Activated CD4-positive, CD25-positive, alpha-beta regulatory T cell treated with anti-CD3 and anti-CD28 coated beads, Interleukin-2, amount 50 U/mL, for 16 hours (primary cell): Measurements from ENCODE around the gene MAGI1.
"Not testable (repeated sequence)": the region's sequence is repeated elsewhere in the genome, so short reads cannot be mapped to it uniquely, and the experiment has no call there.

Source experiments
- DNase-seq: peaks from one replicate; pipeline ENCODE4 v3.0.0-alpha.2; 2020; ENCODE audit warnings: low read depth, low spot score

MAGI1 gene

DNA sequence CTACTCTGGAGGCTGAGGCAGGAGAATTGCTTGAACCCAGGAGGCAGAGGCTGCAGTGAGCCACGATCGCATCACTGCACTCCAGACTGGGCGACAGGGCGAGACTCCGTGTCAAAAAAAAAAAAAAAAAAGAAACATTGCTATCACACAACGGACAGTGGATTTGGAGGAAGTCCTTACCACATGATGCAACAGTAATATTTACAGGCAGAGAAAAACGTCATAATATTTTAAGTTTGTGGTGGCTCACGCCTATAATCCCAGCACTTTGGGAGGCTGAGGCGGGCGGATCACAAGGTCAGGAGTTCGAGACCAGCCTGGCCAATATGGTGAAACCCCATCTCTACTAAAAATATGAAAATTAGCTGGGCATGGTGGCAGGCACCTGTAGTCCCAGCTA is 473.0 kb downstream of the MAGI1 start:
- not testable (repeated sequence) for DNase-seq

DNA sequence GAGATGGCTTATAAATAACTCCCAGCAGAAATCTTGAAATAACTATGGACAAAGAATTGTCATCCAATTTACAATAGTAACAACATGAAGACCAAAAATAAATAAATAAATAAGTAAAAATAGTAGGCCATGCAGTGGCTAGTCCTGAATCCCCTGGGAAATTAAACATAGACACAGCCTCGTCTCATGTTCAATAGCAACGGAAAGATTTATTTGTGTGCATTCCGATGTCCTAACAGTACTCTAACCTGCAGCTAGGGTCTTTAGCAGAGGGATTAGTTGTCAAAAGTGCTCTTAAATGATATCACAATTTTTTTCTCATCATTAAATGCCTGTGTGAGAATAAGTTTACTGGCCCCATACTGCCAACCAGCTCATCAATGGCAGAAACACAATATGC is 474.2 kb downstream of the MAGI1 start:
- DNase-seq = no peak

DNA sequence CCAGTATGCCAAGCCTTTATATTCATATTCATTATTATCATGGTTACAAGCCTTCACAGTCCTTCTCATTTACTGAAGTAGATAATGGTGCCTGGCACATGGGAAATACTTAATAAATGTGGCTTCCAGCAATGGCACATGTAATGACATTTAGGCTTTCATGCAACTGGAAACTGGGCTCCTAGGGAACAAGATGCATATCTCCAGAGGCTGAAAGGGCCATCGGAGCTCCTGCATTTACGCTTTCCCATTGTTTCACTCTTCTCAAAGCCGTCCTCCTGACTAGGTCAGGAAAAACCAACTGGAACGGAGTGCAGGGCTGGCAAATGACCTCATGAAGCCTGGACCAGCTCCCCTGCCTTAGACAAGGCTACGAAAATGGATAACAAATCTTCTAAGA is 474.9 kb downstream of the MAGI1 start:
- no peak for DNase-seq

- DNase-seq = no peak
Measured at GRCh38 chr3:65562447-65562846, 476.3 kb downstream of the MAGI1 start.

DNA sequence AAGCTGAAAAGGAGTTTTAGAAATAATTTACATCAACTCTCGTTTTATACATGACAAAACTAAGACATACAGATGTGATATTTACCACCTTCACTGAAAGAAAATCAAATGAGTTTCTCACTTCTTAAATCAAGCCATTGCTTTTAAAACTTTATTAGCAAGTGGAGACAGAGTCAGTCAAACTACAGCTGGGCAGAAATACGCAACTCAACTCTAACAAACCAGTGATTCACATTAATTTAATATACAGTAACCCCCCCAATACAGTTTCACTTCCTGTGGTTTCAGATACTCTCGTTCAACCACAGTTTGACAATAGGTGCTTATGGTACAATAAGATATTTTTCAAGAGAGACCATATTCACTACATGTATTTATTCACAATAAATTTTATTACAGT is 477.1 kb downstream of the MAGI1 start:
- DNase-seq = no peak

- DNase-seq = no peak
Measured at GRCh38 chr3:65560901-65561300, 477.8 kb downstream of the MAGI1 start.

DNA sequence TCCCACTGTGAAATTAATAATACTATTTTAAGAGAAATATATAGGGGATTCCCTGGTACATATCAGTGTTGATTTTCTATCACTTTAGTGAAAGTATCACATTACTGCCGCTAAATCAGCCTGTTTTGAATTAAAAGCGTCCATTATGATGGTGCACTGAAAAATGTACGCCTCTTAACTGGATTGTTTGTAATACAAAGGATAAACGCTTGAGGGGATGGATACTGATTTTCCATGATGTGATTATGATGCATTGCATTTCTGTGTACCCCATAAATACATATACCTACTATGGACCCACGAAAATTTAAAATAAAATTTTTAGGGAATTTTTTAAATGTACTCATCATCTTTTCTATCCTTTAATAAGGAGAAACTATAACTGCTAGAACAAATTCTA is 478.6 kb downstream of the MAGI1 start:
- no peak for DNase-seq

GRCh38 chr3:65559643-65560042 is 479.1 kb downstream of the MAGI1 start:
- no peak for DNase-seq

DNA sequence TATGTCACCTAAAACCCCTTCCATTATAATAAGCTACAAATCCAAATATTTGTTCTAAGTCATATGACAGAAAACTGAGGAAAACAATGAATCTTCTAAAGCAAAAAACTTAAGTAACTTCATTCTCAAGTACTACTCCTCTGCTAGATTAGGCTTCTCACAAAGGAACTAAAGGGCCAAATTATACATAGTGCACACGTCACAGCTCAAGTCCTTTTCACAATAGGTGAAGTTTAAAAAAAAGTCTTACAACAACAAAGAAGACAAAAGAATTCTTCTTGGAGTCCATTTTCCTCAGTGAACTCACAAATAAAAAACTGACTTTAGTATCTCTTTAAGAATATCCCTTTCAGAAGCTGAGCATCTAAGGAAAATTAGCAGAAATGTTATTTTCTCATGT is 479.9 kb downstream of the MAGI1 start:
- no peak for DNase-seq

- no peak for DNase-seq
Measured at GRCh38 chr3:65557899-65558564, 480.7 kb downstream of the MAGI1 start.

GRCh38 chr3:65556934-65557577 is 481.7 kb downstream of the MAGI1 start:
- no peak for DNase-seq

- DNase-seq = no peak
Measured at GRCh38 chr3:65552434-65552833, 486.3 kb downstream of the MAGI1 start.

DNA sequence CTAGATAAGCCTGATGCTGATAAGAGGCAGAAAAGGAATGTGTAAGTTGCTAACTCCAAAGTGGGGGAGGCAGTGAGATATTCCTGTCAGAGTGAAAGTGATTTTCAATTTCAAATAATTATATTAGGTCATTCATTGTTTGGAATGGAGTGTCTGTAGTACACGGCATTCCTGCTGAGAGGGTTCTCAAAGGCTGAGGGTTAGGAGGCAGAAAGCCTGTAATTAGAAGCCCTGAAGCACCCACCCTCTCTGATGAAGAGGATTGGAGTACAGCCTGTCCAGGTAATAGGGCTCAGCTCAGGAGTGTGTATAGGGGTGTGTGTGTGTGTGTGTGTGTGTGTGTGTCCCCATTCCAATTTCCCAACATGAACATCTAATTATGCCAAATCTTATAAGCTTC is 486.8 kb downstream of the MAGI1 start:
- no peak for DNase-seq

- DNase-seq = no peak
Measured at GRCh38 chr3:65550137-65550536, 488.6 kb downstream of the MAGI1 start.

DNA sequence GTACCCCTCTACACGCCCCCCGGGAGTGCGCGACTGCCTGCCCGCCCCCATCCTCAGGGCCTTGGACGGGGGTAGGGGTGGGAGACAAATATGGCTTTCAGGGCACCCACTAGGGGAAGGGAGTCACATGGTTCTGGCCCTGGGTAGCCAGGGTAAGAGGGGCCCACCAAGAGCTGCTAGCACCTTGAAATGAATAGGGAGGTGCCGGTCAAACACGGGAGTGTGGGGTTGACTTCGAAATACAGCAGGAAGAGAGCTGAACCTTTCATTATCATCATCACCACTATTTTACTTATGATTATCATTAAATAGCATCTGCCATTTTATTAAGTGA is 489.1 kb downstream of the MAGI1 start:
- no peak for DNase-seq

- no peak for DNase-seq
Measured at GRCh38 chr3:65548848-65549625, 489.7 kb downstream of the MAGI1 start.

- DNase-seq = no peak
Measured at GRCh38 chr3:65545429-65545828, 493.3 kb downstream of the MAGI1 start.

GRCh38 chr3:65543391-65543790 is 495.3 kb downstream of the MAGI1 start:
- not testable (repeated sequence) for DNase-seq

DNA sequence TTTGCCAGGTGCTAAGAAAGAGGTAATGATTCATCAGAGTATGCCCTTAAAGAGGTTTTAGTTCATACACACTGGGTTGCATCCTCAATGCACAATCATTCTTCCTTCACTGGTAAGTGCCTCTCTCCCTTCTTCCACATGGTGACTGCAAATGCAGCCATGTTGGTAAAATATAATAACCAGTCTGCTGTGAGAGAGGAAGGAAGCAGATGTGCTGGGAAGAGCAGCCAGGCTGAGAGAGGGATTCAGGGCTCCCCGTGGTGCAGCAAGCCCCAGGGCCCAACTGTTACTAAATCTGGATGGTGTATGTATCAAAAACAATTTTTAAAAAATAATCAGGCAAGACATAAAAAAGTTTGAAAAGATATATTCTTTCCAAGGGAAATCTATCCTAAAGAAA is 498.1 kb downstream of the MAGI1 start:
- DNase-seq = no peak

DNA sequence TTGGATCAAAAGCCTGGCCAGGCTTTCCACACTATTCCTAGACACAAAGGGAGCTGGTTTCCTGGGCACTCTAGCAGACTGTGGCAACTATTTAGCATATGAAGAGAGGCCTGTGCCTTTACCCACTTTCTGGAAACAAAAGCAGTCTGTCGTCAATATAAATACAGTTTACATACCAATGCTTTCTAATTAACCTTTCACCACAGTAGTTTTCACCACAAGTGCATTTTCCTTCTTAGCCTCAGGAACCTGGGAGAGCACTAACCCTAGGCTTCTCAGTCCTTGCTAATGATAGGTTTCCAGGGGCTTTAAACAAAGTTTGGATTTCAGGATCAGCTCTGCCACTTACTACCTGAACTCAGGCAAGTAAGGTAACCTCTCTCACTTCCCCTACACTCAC is 499.1 kb downstream of the MAGI1 start:
- no peak for DNase-seq

DNA sequence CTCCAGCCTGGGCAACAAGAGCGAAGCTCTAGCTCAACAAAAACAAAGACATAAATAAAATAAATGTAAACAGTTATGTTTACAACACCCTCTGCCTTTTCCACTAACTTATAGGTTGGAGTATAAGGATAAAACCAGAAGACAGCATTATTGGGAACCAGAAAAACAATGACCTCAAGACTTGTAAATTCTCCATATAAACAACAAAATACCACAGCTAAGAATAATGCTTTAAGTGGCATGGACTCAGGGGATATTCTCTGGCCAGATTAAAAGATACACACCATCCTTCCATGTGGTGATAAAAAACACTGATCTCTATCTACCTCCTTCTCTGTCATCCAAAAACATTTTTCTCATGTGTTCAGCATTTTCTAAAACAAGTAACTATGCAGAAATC is 500.6 kb downstream of the MAGI1 start:
- DNase-seq = no peak

- no peak for DNase-seq
Measured at GRCh38 chr3:65537109-65537508, 501.6 kb downstream of the MAGI1 start.

GRCh38 chr3:65535260-65535659 is 503.5 kb downstream of the MAGI1 start:
- DNase-seq = no peak
